Peyer's patch (tissue), 4 donors: ENCODE measurements around the gene PRLHR. TPM values are rescaled to one million over a fixed set of nuclear protein-coding genes. Genes with fewer than 3 reads are reported as not detected.

Experiments used
- DNase-seq, 3 donors: peaks; one replicate each; pipeline ENCODE4 v3.0.0-alpha.2; 2017 to 2019
- H3K27ac ChIP-seq, 4 donors: fragments of 200-600 bp; sonication (generic); one replicate each; pipeline ENCODE4 v1.5.1; 2016 to 2019
- H3K27me3 ChIP-seq, 2 donors: fragments of 200-600 bp; sonication (generic); one replicate each; pipeline ENCODE4 v1.5.1; 2019
- H3K36me3 ChIP-seq, 3 donors: fragments of 200-600 bp; sonication (generic); one replicate each; pipeline ENCODE4 v1.5.1; 2016 to 2019
- H3K4me1 ChIP-seq, 4 donors: fragments of 200-600 bp; sonication (generic); one replicate each; pipeline ENCODE4 v1.5.1; 2016 to 2019
- H3K4me3 ChIP-seq, 4 donors: fragments of 200-600 bp; sonication (generic); 1 replicate in 3 of 4; 2 replicates in 1 of 4; pipeline ENCODE4 v1.5.1; 2016 to 2019; ENCODE audit warnings: mild to moderate bottlenecking in 1 of 4
- H3K9me3 ChIP-seq, 4 donors: fragments of 200-600 bp; sonication (generic); one replicate each; pipeline ENCODE4 v1.5.1; 2016 to 2019; ENCODE audit warnings: mild to moderate bottlenecking in 1 of 4
- CTCF ChIP-seq, 6 experiments: fragments of 450-650 bp in 4 of 6; fragments of 200-600 bp in 2 of 6; sonication (generic) in 1 of 6; IDR thresholded peaks; one replicate each; pipeline ENCODE4 v1.5.1; 2017 to 2019; ENCODE audit warnings: antibody characterized with exemption in 6 of 6, mild to moderate bottlenecking in 3 of 6, moderate library complexity in 1 of 6
- POLR2A ChIP-seq, 2 donors: fragments of 450-650 bp; IDR thresholded peaks; one replicate each; pipeline ENCODE4 v1.5.1; 2017; ENCODE audit warnings: antibody characterized with exemption in 2 of 2, mild to moderate bottlenecking in 2 of 2, moderate library complexity in 2 of 2
- total RNA-seq, 4 donors: library from RNA; depleted of rRNA; stranded (reverse); fragments of >200 nt; gene quantifications; one replicate each; pipeline ENCODE4 v1.1.0, GENCODE V29; 2016

PRLHR gene
- total RNA-seq, 4 donors from 2014 or later = not detected

DNA sequence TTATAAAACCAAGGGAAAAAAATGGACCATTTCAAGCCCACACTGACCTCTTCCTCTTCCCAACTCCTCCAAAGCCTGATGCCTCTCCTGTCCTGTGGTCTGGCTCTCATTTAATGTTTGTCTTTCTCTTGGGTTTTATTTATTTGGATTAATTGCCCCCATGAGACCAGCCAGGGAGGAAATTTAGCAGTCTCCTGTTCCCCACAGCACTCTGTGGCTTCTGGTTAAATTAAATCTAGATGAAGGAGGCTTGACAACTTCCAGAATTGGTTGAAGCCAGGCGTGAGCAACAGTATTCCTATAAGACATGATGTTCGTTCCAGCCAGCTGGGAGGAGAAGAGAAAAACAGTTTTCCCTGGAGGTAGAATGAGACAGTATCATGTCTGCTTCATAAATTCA is 15.1 kb upstream of the PRLHR start:
- Histone ChIP-seq H3K9me3 (no peaks in the 10 kb centered on the region), H3K4me1 (no peaks in the 10 kb centered on the region), H3K27ac (no peak overlapping the region), H3K27me3 (no peaks in the 10 kb centered on the region), H3K36me3 (no peaks in the 10 kb centered on the region), H3K4me3 (no peak overlapping the region)
- TF ChIP-seq POLR2A (IDR thresholded peaks at IDR 0.05) = no peak
- no peak for DNase-seq

DNA sequence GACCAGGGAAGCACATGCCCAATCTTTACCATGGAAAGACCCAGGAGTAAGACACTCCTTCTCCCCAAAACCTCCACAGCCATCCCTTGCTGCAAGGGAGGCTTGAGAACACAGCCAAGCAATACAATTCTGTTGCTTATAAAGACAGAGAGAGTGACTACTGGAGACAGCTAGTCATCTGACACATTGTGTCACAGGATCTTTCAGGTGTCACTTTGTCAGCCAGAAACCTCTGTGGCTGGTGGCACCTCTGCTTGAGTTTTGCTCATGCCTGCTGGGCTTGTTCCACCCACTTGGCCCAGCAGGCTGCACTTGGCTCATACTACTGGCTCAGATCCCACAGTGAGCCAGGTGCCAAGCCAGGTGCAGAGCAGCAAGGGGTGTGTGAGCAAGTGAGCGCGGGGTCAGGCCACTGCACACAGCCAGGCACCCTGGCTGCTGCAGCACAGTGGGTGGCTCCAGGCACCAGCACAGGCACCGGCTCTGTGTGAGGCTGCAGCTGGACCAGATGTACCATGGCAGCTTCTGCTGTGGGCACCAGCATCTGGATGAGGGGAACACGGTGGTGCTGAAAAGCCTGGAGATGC is 12.4 kb upstream of the PRLHR start:
- no peak overlapping the region for H3K27ac ChIP-seq
- H3K36me3 ChIP-seq = no peaks in the 10 kb centered on the region
- no peak for TF ChIP-seq CTCF (IDR thresholded peaks at IDR 0.05)
- no peak for TF ChIP-seq POLR2A (IDR thresholded peaks at IDR 0.05)
- no peak for DNase-seq
- H3K9me3 ChIP-seq = no peaks in the 10 kb centered on the region
- H3K27me3 ChIP-seq = no peaks in the 10 kb centered on the region
- no peak overlapping the region for H3K4me3 ChIP-seq
- no peaks in the 10 kb centered on the region for H3K4me1 ChIP-seq

GRCh38 chr10:118605694-118606093 is 10.2 kb upstream of the PRLHR start:
- no peak for TF ChIP-seq CTCF (IDR thresholded peaks at IDR 0.05)
- no peak for TF ChIP-seq POLR2A (IDR thresholded peaks at IDR 0.05)
- Histone ChIP-seq H3K9me3 (no peaks in the 10 kb centered on the region), H3K27me3 (no peaks in the 10 kb centered on the region), H3K4me1 (no peaks in the 10 kb centered on the region), H3K4me3 (no peak overlapping the region), H3K27ac (no peak overlapping the region), H3K36me3 (no peaks in the 10 kb centered on the region)
- DNase-seq = no peak

GRCh38 chr10:118596426-118597124 is 1.1 kb upstream of the PRLHR start:
- no peak for TF ChIP-seq CTCF (IDR thresholded peaks at IDR 0.05)
- no peak for TF ChIP-seq POLR2A (IDR thresholded peaks at IDR 0.05)
- no peak overlapping the region for H3K27ac ChIP-seq
- peaks cover 0 to 2% (median 0%) of the 10 kb centered on the region in 4 donors for H3K9me3 ChIP-seq
- no peaks in the 10 kb centered on the region for H3K36me3 ChIP-seq
- H3K4me3 ChIP-seq = peak overlapping the region in 1 of 4 donors; percentile 10
- H3K27me3 ChIP-seq = peaks cover 0 to 24% of the 10 kb centered on the region in 2 donors
- DNase-seq = no peak
- peaks cover 0 to 18% (median 0%) of the 10 kb centered on the region in 4 donors for H3K4me1 ChIP-seq

GRCh38 chr10:118595064-118595420 is 406 bp downstream of the PRLHR start:
- H3K27ac ChIP-seq = no peak overlapping the region
- TF ChIP-seq CTCF (IDR thresholded peaks at IDR 0.05) (no peak), POLR2A (IDR thresholded peaks at IDR 0.05) (no peak)
- peaks cover 0 to 24% of the 10 kb centered on the region in 2 donors for H3K27me3 ChIP-seq
- H3K36me3 ChIP-seq = no peaks in the 10 kb centered on the region
- DNase-seq = no peak
- H3K9me3 ChIP-seq = peaks cover 0 to 2% (median 0%) of the 10 kb centered on the region in 4 donors
- no peak overlapping the region for H3K4me3 ChIP-seq
- H3K4me1 ChIP-seq = peaks cover 0 to 18% (median 0%) of the 10 kb centered on the region in 4 donors

DNA sequence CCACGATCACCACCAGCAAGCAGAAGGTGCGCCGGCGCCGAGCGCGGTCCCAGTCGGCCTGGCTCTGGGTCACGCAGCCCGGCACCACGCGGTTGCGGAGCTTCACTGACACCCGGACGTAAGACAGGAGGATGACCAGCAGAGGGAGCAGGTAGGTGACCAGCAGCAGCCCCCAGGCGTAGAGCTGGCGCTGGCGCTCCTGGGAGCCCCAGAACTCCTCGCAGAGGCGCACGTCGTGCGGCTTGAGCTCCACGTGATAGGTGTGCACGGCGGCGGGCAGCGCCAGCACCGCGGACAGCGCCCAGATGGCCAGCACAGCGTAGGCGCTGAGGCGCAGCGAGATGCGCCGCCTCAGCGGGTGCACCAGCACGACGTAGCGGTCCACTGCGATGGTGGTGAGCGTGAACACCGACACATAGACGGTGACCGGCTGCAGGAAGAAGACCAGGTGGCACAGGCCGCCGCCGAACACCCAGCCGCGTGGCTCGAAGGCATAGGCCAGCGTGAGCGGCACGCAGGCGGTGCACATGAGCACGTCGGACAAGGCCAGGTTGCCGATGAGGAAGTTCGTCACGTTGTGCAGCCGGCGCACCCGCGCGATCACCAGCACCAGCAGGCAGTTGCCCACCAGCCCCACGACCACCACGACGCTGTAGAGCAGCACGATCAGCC is 920 bp downstream of the PRLHR start:
- no peaks in the 10 kb centered on the region for H3K36me3 ChIP-seq
- peak in 1 of 6 experiments; percentile 19 for TF ChIP-seq CTCF (IDR thresholded peaks at IDR 0.05)
- TF ChIP-seq POLR2A (IDR thresholded peaks at IDR 0.05) = no peak
- no peak overlapping the region for H3K4me3 ChIP-seq
- no peak for DNase-seq
- peaks cover 0 to 2% (median 0%) of the 10 kb centered on the region in 4 donors for H3K9me3 ChIP-seq
- peaks cover 0 to 24% of the 10 kb centered on the region in 2 donors for H3K27me3 ChIP-seq
- peaks cover 0 to 18% (median 0%) of the 10 kb centered on the region in 4 donors for H3K4me1 ChIP-seq
- H3K27ac ChIP-seq = no peak overlapping the region
